ENCODE results near the gene SH3BP4. TPM values are rescaled to one million over a fixed set of nuclear protein-coding genes. Genes with fewer than 3 reads are reported as not detected.

The SH3BP4 gene
- total RNA-seq, 1 donor, result 121 TPM

DNA sequence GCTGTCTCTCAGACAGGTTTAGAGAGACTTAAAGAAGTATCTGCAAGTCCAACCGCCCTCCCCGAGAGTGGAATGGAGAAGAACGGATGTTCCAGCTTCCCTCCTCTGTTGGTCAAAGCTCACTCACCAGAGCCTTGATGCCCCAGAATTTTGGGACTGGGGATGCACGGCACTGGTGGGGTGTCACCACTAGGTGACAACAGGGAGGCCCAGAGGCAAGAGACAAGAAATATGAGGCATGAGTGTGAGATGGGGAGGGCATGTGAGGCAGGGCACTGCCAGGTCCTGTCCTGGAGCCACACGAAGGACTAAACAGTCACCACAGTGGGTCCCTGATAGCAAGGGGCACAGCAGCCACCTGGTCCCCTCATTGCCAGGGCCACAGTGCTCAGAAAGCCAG lies 35.1 kb upstream of the SH3BP4 start:
- peaks cover 3% of the 10 kb centered on the region for H3K27me3 ChIP-seq (ENCODE audit: insufficient read depth, low read length)
- no peak for DNase-seq (ENCODE audit: insufficient read length, low spot score, missing footprints)
- no peaks in the 10 kb centered on the region for H3K36me3 ChIP-seq (ENCODE audit: insufficient read depth, low read length)
- TF ChIP-seq, protein P1, sequence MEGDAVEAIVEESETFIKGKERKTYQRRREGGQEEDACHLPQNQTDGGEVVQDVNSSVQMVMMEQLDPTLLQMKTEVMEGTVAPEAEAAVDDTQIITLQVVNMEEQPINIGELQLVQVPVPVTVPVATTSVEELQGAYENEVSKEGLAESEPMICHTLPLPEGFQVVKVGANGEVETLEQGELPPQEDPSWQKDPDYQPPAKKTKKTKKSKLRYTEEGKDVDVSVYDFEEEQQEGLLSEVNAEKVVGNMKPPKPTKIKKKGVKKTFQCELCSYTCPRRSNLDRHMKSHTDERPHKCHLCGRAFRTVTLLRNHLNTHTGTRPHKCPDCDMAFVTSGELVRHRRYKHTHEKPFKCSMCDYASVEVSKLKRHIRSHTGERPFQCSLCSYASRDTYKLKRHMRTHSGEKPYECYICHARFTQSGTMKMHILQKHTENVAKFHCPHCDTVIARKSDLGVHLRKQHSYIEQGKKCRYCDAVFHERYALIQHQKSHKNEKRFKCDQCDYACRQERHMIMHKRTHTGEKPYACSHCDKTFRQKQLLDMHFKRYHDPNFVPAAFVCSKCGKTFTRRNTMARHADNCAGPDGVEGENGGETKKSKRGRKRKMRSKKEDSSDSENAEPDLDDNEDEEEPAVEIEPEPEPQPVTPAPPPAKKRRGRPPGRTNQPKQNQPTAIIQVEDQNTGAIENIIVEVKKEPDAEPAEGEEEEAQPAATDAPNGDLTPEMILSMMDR (IDR thresholded peaks at IDR 0.05; ENCODE audit: extremely low read depth, low read depth, low read length), result no peak
- no peaks in the 10 kb centered on the region for H4K20me1 ChIP-seq (ENCODE audit: insufficient read depth, low read length)
- H3K4me1 ChIP-seq (ENCODE audit: insufficient read depth, low read length), result peaks cover 10% of the 10 kb centered on the region
- no peaks in the 10 kb centered on the region for H3K9me3 ChIP-seq (ENCODE audit: low read depth, low read length)
- no peak overlapping the region for H3K4me3 ChIP-seq (ENCODE audit: insufficient read depth, low read length)
- no peak overlapping the region for H3K27ac ChIP-seq (ENCODE audit: low read depth, low read length)
- no peak overlapping the region for H2AFZ ChIP-seq (ENCODE audit: low read length)
- no peaks in the 10 kb centered on the region for H3K79me2 ChIP-seq (ENCODE audit: insufficient read depth, low read length)
- H3K4me2 ChIP-seq (ENCODE audit: insufficient read depth, low read length), result no peak overlapping the region

DNA sequence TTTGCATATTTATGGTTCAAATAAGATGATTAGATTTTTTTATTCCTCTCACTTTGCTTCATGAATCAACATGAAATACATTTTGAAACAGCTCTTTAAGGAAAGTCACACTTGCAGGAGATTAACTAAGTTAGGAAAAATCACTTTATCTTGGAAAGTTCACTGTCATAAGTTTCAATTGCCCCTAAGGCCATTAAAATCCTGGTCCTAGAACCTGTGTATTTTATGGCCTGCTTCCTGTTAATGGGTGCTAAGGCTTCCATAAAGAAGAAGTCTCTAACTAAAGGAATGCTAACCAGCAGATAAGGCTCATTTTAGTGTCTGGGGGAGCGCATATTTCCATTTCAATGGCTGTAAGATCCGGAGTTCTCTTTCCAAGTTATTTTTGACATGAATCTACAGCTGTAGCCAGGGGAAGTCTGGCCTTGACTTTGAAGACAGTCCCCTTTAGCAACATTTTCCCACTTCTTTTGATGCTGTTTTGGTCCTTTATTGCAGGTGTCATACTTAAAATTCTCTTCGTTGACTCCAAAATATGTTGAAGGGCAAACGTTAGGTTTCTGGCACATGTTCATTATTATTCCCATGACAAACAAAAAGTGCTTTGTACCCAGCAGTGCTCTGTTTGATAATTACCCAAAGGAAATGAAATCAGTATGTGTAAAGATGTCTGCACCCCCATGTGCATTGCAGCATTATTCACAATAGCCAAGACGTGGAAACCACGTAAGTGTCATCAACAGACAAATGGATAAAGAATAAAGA lies 34.4 kb upstream of the SH3BP4 start:
- peaks cover 10% of the 10 kb centered on the region for H3K4me1 ChIP-seq (ENCODE audit: insufficient read depth, low read length)
- H3K36me3 ChIP-seq (ENCODE audit: insufficient read depth, low read length), result no peaks in the 10 kb centered on the region
- H3K27ac ChIP-seq (ENCODE audit: low read depth, low read length), result no peak overlapping the region
- H3K9me3 ChIP-seq (ENCODE audit: low read depth, low read length), result no peaks in the 10 kb centered on the region
- H3K79me2 ChIP-seq (ENCODE audit: insufficient read depth, low read length), result no peaks in the 10 kb centered on the region
- no peak overlapping the region for H3K4me3 ChIP-seq (ENCODE audit: insufficient read depth, low read length)
- TF ChIP-seq, protein P1 (IDR thresholded peaks at IDR 0.05; ENCODE audit: extremely low read depth, low read depth, low read length), result no peak
- no peak for DNase-seq (ENCODE audit: insufficient read length, low spot score, missing footprints)
- H3K4me2 ChIP-seq (ENCODE audit: insufficient read depth, low read length), result no peak overlapping the region
- peaks cover 3% of the 10 kb centered on the region for H3K27me3 ChIP-seq (ENCODE audit: insufficient read depth, low read length)
- no peaks in the 10 kb centered on the region for H4K20me1 ChIP-seq (ENCODE audit: insufficient read depth, low read length)
- no peak overlapping the region for H2AFZ ChIP-seq (ENCODE audit: low read length)

DNA sequence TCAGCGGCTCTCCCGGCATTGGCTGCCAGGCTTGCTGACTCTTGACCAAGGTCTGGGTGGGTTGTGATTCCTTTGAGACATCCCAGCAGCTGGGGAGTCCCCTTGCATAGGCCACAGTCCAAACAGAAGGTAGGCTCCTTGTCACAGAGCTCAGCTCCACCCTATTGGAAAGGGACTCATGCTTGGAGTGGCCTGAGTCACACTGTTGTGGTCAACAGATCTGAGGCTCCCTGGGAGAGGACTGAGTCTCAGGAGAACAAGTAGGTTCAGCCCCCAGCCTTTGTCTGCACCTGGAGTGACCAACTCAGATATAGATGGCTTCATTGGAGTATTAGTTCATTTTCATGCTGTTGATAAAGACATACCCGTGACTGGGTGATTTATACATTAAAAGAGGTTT lies 32.1 kb upstream of the SH3BP4 start:
- Histone ChIP-seq H3K27ac (ENCODE audit: low read depth, low read length) (no peak overlapping the region), H3K36me3 (ENCODE audit: insufficient read depth, low read length) (no peaks in the 10 kb centered on the region), H3K9me3 (ENCODE audit: low read depth, low read length) (no peaks in the 10 kb centered on the region), H3K4me1 (ENCODE audit: insufficient read depth, low read length) (peaks cover 10% of the 10 kb centered on the region), H3K4me3 (ENCODE audit: insufficient read depth, low read length) (no peak overlapping the region), H3K4me2 (ENCODE audit: insufficient read depth, low read length) (no peak overlapping the region), H3K79me2 (ENCODE audit: insufficient read depth, low read length) (no peaks in the 10 kb centered on the region), H3K27me3 (ENCODE audit: insufficient read depth, low read length) (no peaks in the 10 kb centered on the region), H2AFZ (ENCODE audit: low read length) (no peak overlapping the region), H4K20me1 (ENCODE audit: insufficient read depth, low read length) (no peaks in the 10 kb centered on the region)
- TF ChIP-seq, protein P1 (IDR thresholded peaks at IDR 0.05; ENCODE audit: extremely low read depth, low read depth, low read length), result no peak
- no peak for DNase-seq (ENCODE audit: insufficient read length, low spot score, missing footprints)

- Histone ChIP-seq H3K4me2 (ENCODE audit: insufficient read depth, low read length) (no peak overlapping the region), H3K27me3 (ENCODE audit: insufficient read depth, low read length) (no peaks in the 10 kb centered on the region), H3K4me1 (ENCODE audit: insufficient read depth, low read length) (peaks cover 10% of the 10 kb centered on the region), H2AFZ (ENCODE audit: low read length) (no peak overlapping the region), H3K9me3 (ENCODE audit: low read depth, low read length) (peaks cover 2% of the 10 kb centered on the region), H4K20me1 (ENCODE audit: insufficient read depth, low read length) (no peaks in the 10 kb centered on the region), H3K36me3 (ENCODE audit: insufficient read depth, low read length) (no peaks in the 10 kb centered on the region), H3K79me2 (ENCODE audit: insufficient read depth, low read length) (no peaks in the 10 kb centered on the region), H3K4me3 (ENCODE audit: insufficient read depth, low read length) (no peak overlapping the region), H3K27ac (ENCODE audit: low read depth, low read length) (no peak overlapping the region)
- DNase-seq (ENCODE audit: insufficient read length, low spot score, missing footprints), result no peak
- TF ChIP-seq, protein P1 (IDR thresholded peaks at IDR 0.05; ENCODE audit: extremely low read depth, low read depth, low read length), result no peak
Observed at GRCh38 chr2:234920836-234921235, 31.0 kb upstream of the SH3BP4 start.

All from osteoblast (primary cell).